HCT116 (cell line): Measurements from ENCODE around the gene LY6G6C. TPM values are rescaled to one million over a fixed set of nuclear protein-coding genes. Genes with fewer than 3 reads are reported as not detected.

ENCODE experiments used
- ATAC-seq: fragments of 200-7000 bp; cut with Tn5 transposase; 2 replicates; pipeline ENCODE4 v1.9.1; 2020; ENCODE audit warnings: mild to moderate bottlenecking, moderate library complexity
- BruUV-seq: library from RNA; stranded (reverse); fragments of 400-500 nt; replicated peaks from 2 replicates; lab custom pipeline; 2021; lab: Mats Ljungman, UMichigan
- CTCF ChIA-PET: fragments of 300-600 bp; sonication (Branson Sonifier 250); formaldehyde crosslinking; loops from one replicate; lab custom pipeline; 2021; ENCODE audit warnings: antibody characterized with exemption; lab: Charles Lee
- POLR2A ChIA-PET: fragments of 300-600, 350-600 bp; sonication (Branson Sonifier 250); formaldehyde crosslinking; loops from one replicate; lab custom pipeline; 2021; ENCODE audit warnings: antibody characterized with exemption; lab: Charles Lee
- RAD21 ChIA-PET, 2 experiments: fragments of 300-600 bp; sonication (Branson Sonifier 250); formaldehyde crosslinking; loops; one replicate each; lab custom pipeline; 2023; ENCODE audit warnings: low total read pairs in 2 of 2; ENCODE audit not compliant: uncharacterized antibody in 2 of 2, unreplicated experiment in 2 of 2, low non-redundant PET in 1 of 2; lab: Charles Lee
- DNase-seq: peaks from one replicate; pipeline ENCODE4 v3.0.0-alpha.2; 2010; ENCODE audit warnings: low read depth, low spot score
- H2AFZ ChIP-seq: fragments of 200-600 bp; shearing (Covaris generic), sonication (generic); 2 replicates; pipeline ENCODE4 v1.6.1; 2017; ENCODE audit warnings: low read depth, mixed run types, mixed read lengths, antibody characterized with exemption, low read length; ENCODE audit not compliant: poor library complexity, severe bottlenecking
- H3K27ac ChIP-seq: 2 replicates; pipeline ENCODE4 v1.5.1; 2012; ENCODE audit warnings: low read depth, low read length
- H3K27me3 ChIP-seq: fragments of 200-600 bp; sonication (generic); 2 replicates; pipeline ENCODE4 v1.6.1; 2016; ENCODE audit warnings: mixed run types, low read length, mixed read lengths; ENCODE audit not compliant: insufficient read depth
- H3K36me3 ChIP-seq, 2 experiments: fragments of 200-500 bp in 1 of 2; fragments of 200-600 bp in 1 of 2; sonication (Bioruptor generic) in 1 of 2; sonication (generic) in 1 of 2; 2 replicates each; pipeline versions ENCODE4 v1.5.1 to v1.6.1; 2014 to 2016; ENCODE audit warnings: low read length in 2 of 2, inconsistent platforms in 1 of 2, mixed read lengths in 1 of 2, mixed run types in 1 of 2; ENCODE audit not compliant: insufficient read depth in 2 of 2, control insufficient read depth in 1 of 2
- H3K4me1 ChIP-seq, 2 experiments: fragments of 200-600 bp in 1 of 2; sonication (generic) in 1 of 2; 2 replicates each; pipeline versions ENCODE4 v1.5.1 to v1.6.1; 2012 to 2017; ENCODE audit warnings: low read length in 2 of 2, inconsistent platforms in 1 of 2, mild to moderate bottlenecking in 1 of 2, mixed read lengths in 1 of 2, mixed run types in 1 of 2, moderate library complexity in 1 of 2; ENCODE audit not compliant: insufficient read depth in 2 of 2, control insufficient read depth in 1 of 2
- H3K4me2 ChIP-seq: fragments of 200-600 bp; sonication (generic); 2 replicates; pipeline ENCODE4 v1.6.1; 2017; ENCODE audit warnings: mixed run types, low read length, mixed read lengths
- H3K4me3 ChIP-seq, 2 experiments: fragments of 200-600 bp in 1 of 2; sonication (generic) in 1 of 2; replicated peaks in 1 of 2; 2 replicates each; pipeline ENCODE4 v1.5.1; 2011 to 2016; ENCODE audit warnings: low read length in 2 of 2, control low read depth in 1 of 2, low read depth in 1 of 2, mild to moderate bottlenecking in 1 of 2, mixed read lengths in 1 of 2, mixed run types in 1 of 2
- H3K79me2 ChIP-seq: fragments of 200-600 bp; sonication (generic); 2 replicates; pipeline ENCODE4 v1.6.1; 2017; ENCODE audit warnings: mild to moderate bottlenecking, mixed run types, low read length, moderate library complexity, mixed read lengths; ENCODE audit not compliant: insufficient read depth
- H3K9ac ChIP-seq: fragments of 200-600 bp; sonication (generic); 2 replicates; pipeline ENCODE4 v1.6.1; 2016; ENCODE audit warnings: low read length, mixed read lengths
- H3K9me2 ChIP-seq: fragments of 200-600 bp; sonication (generic), shearing (Covaris generic); 2 replicates; pipeline ENCODE4 v1.6.1; 2017; ENCODE audit warnings: mixed run types, mild to moderate bottlenecking, moderate library complexity; ENCODE audit not compliant: insufficient read depth
- H3K9me3 ChIP-seq, 2 experiments: fragments of 200-500 bp in 1 of 2; fragments of 200-600 bp in 1 of 2; sonication (Bioruptor generic) in 1 of 2; sonication (generic) in 1 of 2; 2 replicates each; pipeline ENCODE4 v1.6.1; 2014 to 2017; ENCODE audit warnings: low read length in 2 of 2, mixed read lengths in 2 of 2, inconsistent platforms in 1 of 2, low read depth in 1 of 2, mild to moderate bottlenecking in 1 of 2, mixed run types in 1 of 2, moderate library complexity in 1 of 2; ENCODE audit not compliant: control insufficient read depth in 1 of 2, insufficient read depth in 1 of 2
- H4K20me1 ChIP-seq: fragments of 200-600 bp; sonication (generic), shearing (Covaris generic); 2 replicates; pipeline ENCODE4 v1.6.1; 2017; ENCODE audit warnings: mixed run types, mild to moderate bottlenecking, moderate library complexity; ENCODE audit not compliant: insufficient read depth
- CBX3 ChIP-seq: IDR thresholded peaks from 2 replicates; pipeline ENCODE4 v1.6.1; 2012; ENCODE audit warnings: low read depth
- POLR2A ChIP-seq: IDR thresholded peaks from 2 replicates; pipeline ENCODE4 v1.7.0; 2011; ENCODE audit warnings: borderline replicate concordance; ENCODE audit not compliant: insufficient read depth, insufficient read length; ENCODE audit errors: extremely low read depth
- POLR2AphosphoS5 ChIP-seq: IDR thresholded peaks from 2 replicates; pipeline ENCODE4 v1.6.1; 2011; ENCODE audit warnings: mild to moderate bottlenecking, low read depth, low read length, moderate library complexity
- SIN3A ChIP-seq: IDR thresholded peaks from 2 replicates; pipeline ENCODE4 v1.6.1; 2012; ENCODE audit warnings: low read depth
- SRF ChIP-seq: IDR thresholded peaks from 2 replicates; pipeline ENCODE4 v1.6.1; 2012; ENCODE audit warnings: low read depth
- TCF7L2 ChIP-seq: IDR thresholded peaks from 2 replicates; pipeline ENCODE4 v1.7.0; 2011; ENCODE audit warnings: borderline replicate concordance, inconsistent platforms; ENCODE audit not compliant: insufficient read depth, insufficient read length; ENCODE audit errors: extremely low read depth
- YY1 ChIP-seq: IDR thresholded peaks from 2 replicates; pipeline ENCODE4 v1.6.1; 2011; ENCODE audit warnings: low read length, low read depth, moderate library complexity, mild to moderate bottlenecking; ENCODE audit not compliant: insufficient replicate concordance; ENCODE audit errors: extremely low read depth
- ZBTB33 ChIP-seq: IDR thresholded peaks from 2 replicates; pipeline ENCODE4 v1.6.1; 2011; ENCODE audit warnings: mild to moderate bottlenecking, low read length, moderate library complexity; ENCODE audit not compliant: insufficient replicate concordance; ENCODE audit errors: extremely low read depth
- ZNF274 ChIP-seq: fragments of 200-500 bp; sonication (Bioruptor generic); IDR thresholded peaks from 2 replicates; pipeline ENCODE4 v1.6.1; 2014; ENCODE audit warnings: mild to moderate bottlenecking, low read depth, low read length, inconsistent platforms
- intact Hi-C: fragments of 100-400 bp; cut with micrococcal nuclease; formaldehyde crosslinking; loops from 2 replicates; pipeline ENCODE4 v1.10.0; 2022
- total RNA-seq: library from RNA; stranded (reverse); gene quantifications from one replicate; pipeline ENCODE4 v1.2.1, GENCODE V29; 2021; ENCODE audit not compliant: unreplicated experiment

Gene LY6G6C
- total RNA-seq, 1 experiment from 2014 or later = 0.54 TPM

DNA sequence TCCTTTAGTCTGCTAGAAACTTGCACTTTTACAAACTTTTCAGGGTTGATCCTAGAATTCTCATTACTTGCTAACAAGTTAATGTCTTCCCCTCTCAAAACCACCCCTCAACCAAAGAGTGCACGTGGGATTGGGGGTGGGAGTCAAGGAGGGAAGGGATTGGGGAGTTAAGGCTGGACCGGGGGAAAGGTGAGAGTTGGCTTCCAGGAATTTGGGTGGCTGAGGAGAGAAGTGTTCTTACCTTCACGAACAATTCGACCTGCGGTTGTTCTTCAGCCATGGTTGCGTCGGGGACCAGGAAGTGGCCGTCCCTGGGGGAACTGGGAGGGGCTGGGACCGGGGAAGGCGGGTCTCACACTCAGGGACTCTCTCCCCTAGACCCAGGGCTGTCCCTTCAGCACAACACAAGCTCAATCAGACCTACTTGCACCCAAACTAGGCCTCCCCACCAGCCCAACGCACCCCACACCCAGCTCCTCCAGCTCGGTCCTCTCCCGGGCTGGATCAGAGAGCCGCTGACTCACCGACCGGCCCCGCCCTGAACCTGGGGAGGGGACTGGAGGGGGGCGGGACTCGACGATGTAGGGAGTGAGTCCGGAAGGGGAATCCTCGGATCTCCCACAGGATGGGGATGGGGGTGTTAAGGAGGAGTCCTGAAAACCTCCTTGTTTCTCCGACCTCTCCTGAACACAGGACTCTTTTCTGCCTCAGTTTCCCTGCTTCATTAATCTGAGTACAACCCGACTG is 14.6 kb upstream of the LY6G6C start, which contains the start of gene CLIC1:
Gene CLIC1 (minus strand): TSS at position 510 of the 747 bp plus-strand sequence. CDS start 230 bp downstream, at position 280.
- Histone ChIP-seq H3K27me3 (no peaks in the 10 kb centered on the region), H3K79me2 (peaks cover 59% of the 10 kb centered on the region), H3K4me2 (peak within 1 kb of the TSS; percentile 83), H2AFZ (no peak within 1 kb of the TSS), H3K9me2 (no peaks in the 10 kb centered on the region), H3K27ac (peak within 1 kb of the TSS; percentile 95), H4K20me1 (no peaks in the 10 kb centered on the region; the same call in 1 of the 2 replicates), H3K4me3 (peak within 1 kb of the TSS; percentile 74 to 91), H3K9me3 (no peaks in the 10 kb centered on the region), H3K36me3 (peaks cover 25 to 26% of the 10 kb centered on the region in 2 experiments), H3K4me1 (peaks cover 41 to 60% of the 10 kb centered on the region in 2 experiments), H3K9ac (peak within 1 kb of the TSS; percentile 82)
- ChIA-PET POLR2A (interaction anchor here (0.8 to 2.1 kb wide), 5 partner anchors 17 to 104 kb away, joined by 4 to 10 read pairs (median 4); partner anchors contain the start of genes CSNK2B, GPANK1 and HSPA1B), RAD21 (no interaction called here), CTCF (interaction anchor here (0.9 kb wide), 1 partner anchor 24 kb away, joined by 4 read pairs; no protein-coding TSS in a partner anchor)
- intact Hi-C loops = loop anchor here (5.0 kb wide), 2 partner anchors 69 to 96 kb away; partner anchors contain the start of genes CSNK2B and LY6G5B
- BruUV-seq = TSS peak; percentile 71
- no peak for DNase-seq
- peak; percentile 51 for ATAC-seq
- TF ChIP-seq CBX3 (no peak), YY1 (peak; percentile 55), POLR2AphosphoS5 (peak; percentile 97), ZBTB33 (no peak), SIN3A (no peak), TCF7L2 (peak; percentile 80), ZNF274 (no peak), POLR2A (peak; percentile 47), SRF (no peak)
